ENCODE data around the gene EPHB2. TPM values are rescaled to one million over a fixed set of nuclear protein-coding genes. Genes with fewer than 3 reads are reported as not detected.

EPHB2 gene
- total and polyA plus RNA-seq, 2 donors (not counting 3 experiments of a cell fraction or from before 2014, with no cell fraction given): 50.8 to 69.1 TPM

- BruUV-seq (replicated peaks): no TSS peak
- Histone ChIP-seq H3K4me2 (ENCODE audit: insufficient read depth, low read length) (peak overlapping the region; percentile 52), H3K4me1 (ENCODE audit: control insufficient read depth, extremely low read depth, insufficient read depth, low read length) (peaks cover 14% of the 10 kb centered on the region), H3K9me3 (replicated peaks; ENCODE audit: control insufficient read depth, insufficient read depth, low read length) (no peaks in the 10 kb centered on the region), H3K4me3 (replicated peaks in 1 of 3; ENCODE audit: insufficient read depth in 1 of 3, low read depth in 1 of 3, low read length in 3 of 3) (no peak overlapping the region), H3K36me3 (ENCODE audit: control insufficient read depth in 2 of 2, extremely low read depth in 1 of 2, insufficient read depth in 2 of 2, low read length in 2 of 2) (no peaks in the 10 kb centered on the region), H3K9me1 (replicated peaks; ENCODE audit: control insufficient read depth, extremely low read depth, insufficient read depth, low read length) (no peaks in the 10 kb centered on the region), H3K79me2 (ENCODE audit: control insufficient read depth, insufficient read depth, low read length) (no peaks in the 10 kb centered on the region), H3K9ac (replicated peaks; ENCODE audit: extremely low read depth, insufficient read depth, low read length) (peak overlapping the region; percentile 34), H3K27me3 (ENCODE audit: control insufficient read depth in 2 of 2, insufficient read depth in 2 of 2, low read length in 2 of 2) (no peaks in the 10 kb centered on the region), H4K20me1 (replicated peaks; ENCODE audit: control insufficient read depth, extremely low read depth, insufficient read depth, low read length) (no peaks in the 10 kb centered on the region), H2AFZ (ENCODE audit: low read depth, low read length) (peak overlapping the region; percentile 82), H3K27ac (ENCODE audit: insufficient read depth, low read depth, low read length) (peak overlapping the region; percentile 44)
- TF ChIP-seq POLR2AphosphoS5 (IDR thresholded peaks at IDR 0.05; ENCODE audit: insufficient read depth, low read depth, low read length) (peak; percentile 56), JUN (IDR thresholded peaks at IDR 0.05; ENCODE audit: borderline replicate concordance, insufficient read depth, insufficient read length, low read depth) (peak; percentile 14), EZH2 (IDR thresholded peaks at IDR 0.05; ENCODE audit: borderline replicate concordance, low read depth, low read length, severe bottlenecking) (no peak)
- CTCF ChIA-PET: interaction anchor here (0.7 to 4.3 kb wide), 18 partner anchors 10 to 227 kb away, joined by 3 to 164 read pairs (median 4); no protein-coding TSS in a partner anchor
- intact Hi-C loops (cut with micrococcal nuclease): no loop called here
- dilution Hi-C loops (cut with MboI; ENCODE audit: extremely low pct_ligation_motif_present, low sequenced_read_pairs): no loop called here
- DNase-seq (ENCODE audit: low read depth, low spot score) (peak; percentile 93), FAIRE-seq (peak; percentile 99)
- POLR2A ChIA-PET: interaction anchor here (0.6 to 1.2 kb wide), 2 partner anchors 13 to 186 kb away, joined by 3 read pairs; no protein-coding TSS in a partner anchor
These were observed 8.1 kb upstream of the EPHB2 start for GRCh38 chr1:22702296-22703085.

GRCh38 chr1:22704440-22705067, 6.1 kb upstream of the EPHB2 start:
- TF ChIP-seq, protein P1, sequence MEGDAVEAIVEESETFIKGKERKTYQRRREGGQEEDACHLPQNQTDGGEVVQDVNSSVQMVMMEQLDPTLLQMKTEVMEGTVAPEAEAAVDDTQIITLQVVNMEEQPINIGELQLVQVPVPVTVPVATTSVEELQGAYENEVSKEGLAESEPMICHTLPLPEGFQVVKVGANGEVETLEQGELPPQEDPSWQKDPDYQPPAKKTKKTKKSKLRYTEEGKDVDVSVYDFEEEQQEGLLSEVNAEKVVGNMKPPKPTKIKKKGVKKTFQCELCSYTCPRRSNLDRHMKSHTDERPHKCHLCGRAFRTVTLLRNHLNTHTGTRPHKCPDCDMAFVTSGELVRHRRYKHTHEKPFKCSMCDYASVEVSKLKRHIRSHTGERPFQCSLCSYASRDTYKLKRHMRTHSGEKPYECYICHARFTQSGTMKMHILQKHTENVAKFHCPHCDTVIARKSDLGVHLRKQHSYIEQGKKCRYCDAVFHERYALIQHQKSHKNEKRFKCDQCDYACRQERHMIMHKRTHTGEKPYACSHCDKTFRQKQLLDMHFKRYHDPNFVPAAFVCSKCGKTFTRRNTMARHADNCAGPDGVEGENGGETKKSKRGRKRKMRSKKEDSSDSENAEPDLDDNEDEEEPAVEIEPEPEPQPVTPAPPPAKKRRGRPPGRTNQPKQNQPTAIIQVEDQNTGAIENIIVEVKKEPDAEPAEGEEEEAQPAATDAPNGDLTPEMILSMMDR (IDR thresholded peaks at IDR 0.05; ENCODE audit: extremely low read depth in 1 of 2, insufficient read depth in 1 of 2, low read depth in 1 of 2, low read length in 2 of 2): peak; percentile 88 to 90
- TF ChIP-seq EZH2 (IDR thresholded peaks at IDR 0.05; ENCODE audit: borderline replicate concordance, low read depth, low read length, severe bottlenecking) (no peak), MAX (IDR thresholded peaks at IDR 0.05; ENCODE audit: insufficient read depth, insufficient read length) (no peak), FOS (IDR thresholded peaks at IDR 0.05; ENCODE audit: borderline replicate concordance, insufficient read depth, low read length) (peak; percentile 40)
- dilution Hi-C loops (cut with MboI; ENCODE audit: extremely low pct_ligation_motif_present, low sequenced_read_pairs) (no loop called here), intact Hi-C loops (cut with micrococcal nuclease) (loop anchor here (1.0 to 2.0 kb wide), 4 partner anchors 30 to 185 kb away; no protein-coding TSS in a partner anchor)
- Histone ChIP-seq H3K4me2 (ENCODE audit: insufficient read depth, low read length) (no peak overlapping the region), H2AFZ (ENCODE audit: low read depth, low read length) (peak overlapping the region; percentile 38), H3K9me3 (replicated peaks; ENCODE audit: control insufficient read depth, insufficient read depth, low read length) (no peaks in the 10 kb centered on the region), H3K36me3 (ENCODE audit: control insufficient read depth in 2 of 2, extremely low read depth in 1 of 2, insufficient read depth in 2 of 2, low read length in 2 of 2) (no peaks in the 10 kb centered on the region), H3K9ac (replicated peaks; ENCODE audit: extremely low read depth, insufficient read depth, low read length) (no peak overlapping the region), H3K79me2 (ENCODE audit: control insufficient read depth, insufficient read depth, low read length) (no peaks in the 10 kb centered on the region), H3K27me3 (ENCODE audit: control insufficient read depth in 2 of 2, insufficient read depth in 2 of 2, low read length in 2 of 2) (no peaks in the 10 kb centered on the region), H4K20me1 (replicated peaks; ENCODE audit: control insufficient read depth, extremely low read depth, insufficient read depth, low read length) (no peaks in the 10 kb centered on the region), H3K27ac (ENCODE audit: insufficient read depth, low read depth, low read length) (no peak overlapping the region), H3K4me1 (ENCODE audit: control insufficient read depth, extremely low read depth, insufficient read depth, low read length) (peaks cover 14% of the 10 kb centered on the region), H3K4me3 (replicated peaks in 1 of 3; ENCODE audit: insufficient read depth in 1 of 3, low read depth in 1 of 3, low read length in 3 of 3) (no peak overlapping the region), H3K9me1 (replicated peaks; ENCODE audit: control insufficient read depth, extremely low read depth, insufficient read depth, low read length) (no peaks in the 10 kb centered on the region)
- peak; percentile 76 for DNase-seq (ENCODE audit: low read depth, low spot score)
- CTCF ChIA-PET: interaction anchor here (0.6 to 4.3 kb wide), 79 partner anchors 8 to 261 kb away, joined by 3 to 164 read pairs (median 5); no protein-coding TSS in a partner anchor
- peak; percentile 94 for FAIRE-seq
- POLR2A ChIA-PET: no interaction called here
- no TSS peak for BruUV-seq (replicated peaks)
